Fibroblast of villous mesenchyme (primary cell): ENCODE results near the gene TAB3. TPM values are rescaled to one million over a fixed set of nuclear protein-coding genes. Genes with fewer than 3 reads are reported as not detected.

ENCODE experiments used
- DNase-seq: peaks from one replicate; pipeline ENCODE4 v3.0.0-alpha.2; 2010; ENCODE audit warnings: low read depth
- H3K4me3 ChIP-seq: 2 replicates; pipeline ENCODE4 v1.5.1; 2011; ENCODE audit warnings: low read depth, mild to moderate bottlenecking, low read length
- total RNA-seq: library from RNA; depleted of rRNA; stranded (reverse); fragments of >200 nt; gene quantifications from 2 replicates; pipeline ENCODE4 v1.2.3, GENCODE V29; 2012
- TF ChIP-seq, protein P1 (sequence below): IDR thresholded peaks from 2 replicates; pipeline ENCODE4 v1.5.1; 2012; ENCODE audit warnings: low read depth, mild to moderate bottlenecking, low read length; ENCODE audit not compliant: insufficient read depth

TAB3 gene
- total RNA-seq, 1 donor = 16.8 TPM

DNA sequence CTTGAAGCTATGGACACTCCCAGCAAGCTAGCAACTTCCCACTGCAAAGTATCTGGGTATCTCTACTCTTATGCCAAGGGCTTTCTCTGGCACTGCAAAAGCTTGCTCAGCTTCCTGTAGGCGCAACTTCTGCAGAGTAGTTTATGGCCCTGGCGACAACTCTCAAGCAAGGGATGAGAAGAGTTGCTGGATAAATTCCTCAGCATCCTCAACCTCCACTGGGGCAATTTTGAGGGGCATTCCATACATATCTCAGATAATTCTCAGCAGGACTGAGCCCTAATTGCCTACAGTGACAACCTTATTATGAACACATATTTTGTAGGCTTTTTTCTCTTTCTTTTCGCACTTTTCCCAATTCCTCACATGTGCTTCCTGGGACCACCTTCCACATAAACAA, 31.2 kb upstream of the TAB3 start:
- H3K4me3 ChIP-seq = no peak overlapping the region
- no peak for DNase-seq
- TF ChIP-seq, protein P1, sequence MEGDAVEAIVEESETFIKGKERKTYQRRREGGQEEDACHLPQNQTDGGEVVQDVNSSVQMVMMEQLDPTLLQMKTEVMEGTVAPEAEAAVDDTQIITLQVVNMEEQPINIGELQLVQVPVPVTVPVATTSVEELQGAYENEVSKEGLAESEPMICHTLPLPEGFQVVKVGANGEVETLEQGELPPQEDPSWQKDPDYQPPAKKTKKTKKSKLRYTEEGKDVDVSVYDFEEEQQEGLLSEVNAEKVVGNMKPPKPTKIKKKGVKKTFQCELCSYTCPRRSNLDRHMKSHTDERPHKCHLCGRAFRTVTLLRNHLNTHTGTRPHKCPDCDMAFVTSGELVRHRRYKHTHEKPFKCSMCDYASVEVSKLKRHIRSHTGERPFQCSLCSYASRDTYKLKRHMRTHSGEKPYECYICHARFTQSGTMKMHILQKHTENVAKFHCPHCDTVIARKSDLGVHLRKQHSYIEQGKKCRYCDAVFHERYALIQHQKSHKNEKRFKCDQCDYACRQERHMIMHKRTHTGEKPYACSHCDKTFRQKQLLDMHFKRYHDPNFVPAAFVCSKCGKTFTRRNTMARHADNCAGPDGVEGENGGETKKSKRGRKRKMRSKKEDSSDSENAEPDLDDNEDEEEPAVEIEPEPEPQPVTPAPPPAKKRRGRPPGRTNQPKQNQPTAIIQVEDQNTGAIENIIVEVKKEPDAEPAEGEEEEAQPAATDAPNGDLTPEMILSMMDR = no peak

DNA sequence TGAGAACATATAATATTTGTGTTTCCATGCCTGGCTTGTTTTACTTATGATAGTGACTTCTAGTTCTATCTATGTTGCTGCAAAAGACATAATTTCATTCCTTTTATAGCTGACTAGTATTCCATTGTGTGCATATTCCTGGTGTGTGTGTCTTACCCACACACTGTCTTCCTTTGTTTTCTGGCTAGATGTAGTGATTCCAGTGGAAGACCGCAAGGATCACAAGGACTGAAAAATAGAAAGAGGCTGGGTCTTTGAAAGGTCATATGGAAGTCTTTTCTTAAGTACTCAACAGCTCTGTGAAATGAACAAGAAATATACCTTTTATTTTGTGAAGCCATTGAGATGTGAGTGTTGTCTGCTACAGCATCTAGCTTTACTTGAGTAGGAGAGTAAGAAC, 29.4 kb upstream of the TAB3 start:
- TF ChIP-seq, protein P1 = no peak
- DNase-seq = no peak

DNA sequence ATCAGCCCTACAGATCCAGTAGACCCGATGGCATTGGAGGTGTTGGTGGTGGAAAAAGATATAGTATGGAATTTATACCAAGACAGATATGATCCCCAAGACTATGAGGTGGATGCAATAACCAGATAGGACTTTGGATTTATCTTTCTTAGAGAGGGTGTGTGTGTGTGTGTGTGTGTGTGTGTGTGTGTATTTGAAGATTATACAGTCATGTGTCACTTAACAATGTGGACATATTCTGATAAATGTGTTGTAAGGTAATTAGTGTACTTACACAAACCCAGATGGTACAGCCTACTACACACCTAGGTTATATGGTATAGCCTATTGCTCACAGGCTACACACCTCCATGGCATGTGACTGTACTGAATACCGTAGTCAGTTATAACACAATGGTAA, 24.4 kb upstream of the TAB3 start:
- TF ChIP-seq, protein P1 = no peak
- H3K4me3 ChIP-seq = no peak overlapping the region
- no peak for DNase-seq

More for the DNA sequence above, 29.4 kb upstream of the TAB3 start:
- no peak overlapping the region for H3K4me3 ChIP-seq

DNA sequence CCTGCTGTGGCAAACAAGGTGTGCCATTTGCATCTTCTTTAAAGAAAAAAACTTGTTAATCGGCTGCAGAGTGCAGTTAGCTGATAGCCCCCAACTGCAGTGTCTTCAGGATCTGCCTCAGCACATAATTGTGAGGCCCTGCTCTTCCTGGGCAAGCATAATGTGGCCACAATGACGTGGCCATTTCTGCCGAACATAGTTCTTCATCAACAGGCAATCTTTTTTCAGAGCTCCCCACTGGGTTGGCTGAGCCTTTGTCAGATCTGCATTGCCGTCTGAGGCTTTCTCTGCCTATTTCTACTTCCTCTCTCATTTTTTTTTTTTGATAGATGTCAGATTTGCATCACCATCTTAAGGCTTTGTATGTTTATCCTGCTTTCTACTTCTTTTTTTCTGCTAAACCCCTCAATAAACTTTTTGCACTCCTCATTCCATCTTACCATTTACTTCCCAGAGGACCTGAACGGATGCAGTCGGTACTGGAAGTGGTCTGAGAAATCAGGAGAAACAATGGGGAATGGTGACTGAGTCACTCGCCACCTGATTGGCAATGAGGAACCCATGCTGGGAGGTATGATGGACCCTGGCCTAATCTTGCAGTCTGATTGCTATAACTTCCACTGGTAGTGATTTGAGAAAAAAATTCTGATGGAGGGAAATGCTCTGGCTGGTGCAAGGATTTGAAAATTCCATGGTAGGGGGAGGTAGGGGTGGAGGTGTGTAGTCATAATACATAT, 21.2 kb upstream of the TAB3 start:
- TF ChIP-seq, protein P1 = no peak
- DNase-seq = no peak
- no peak overlapping the region for H3K4me3 ChIP-seq

DNA sequence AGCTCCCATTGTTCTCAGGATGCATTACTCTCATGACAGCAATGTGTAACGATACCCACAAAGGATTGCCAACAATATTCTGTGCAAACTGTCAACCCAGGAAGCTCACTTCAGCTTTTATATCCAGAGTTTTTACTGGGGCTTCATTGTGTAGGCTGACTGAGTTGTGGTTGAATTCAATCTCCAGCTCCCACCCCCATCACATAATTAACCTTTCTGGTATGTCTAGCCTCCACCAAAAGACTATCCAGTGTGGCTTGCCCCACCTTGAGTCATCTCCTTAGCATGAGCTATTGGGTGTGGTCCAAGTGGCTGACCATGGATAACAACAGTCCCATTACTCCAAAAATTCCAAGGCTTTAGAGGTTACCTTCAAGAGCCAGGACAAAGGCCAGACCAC, 17.7 kb upstream of the TAB3 start:
- H3K4me3 ChIP-seq = no peak overlapping the region
- TF ChIP-seq, protein P1 = no peak
- no peak for DNase-seq

DNA sequence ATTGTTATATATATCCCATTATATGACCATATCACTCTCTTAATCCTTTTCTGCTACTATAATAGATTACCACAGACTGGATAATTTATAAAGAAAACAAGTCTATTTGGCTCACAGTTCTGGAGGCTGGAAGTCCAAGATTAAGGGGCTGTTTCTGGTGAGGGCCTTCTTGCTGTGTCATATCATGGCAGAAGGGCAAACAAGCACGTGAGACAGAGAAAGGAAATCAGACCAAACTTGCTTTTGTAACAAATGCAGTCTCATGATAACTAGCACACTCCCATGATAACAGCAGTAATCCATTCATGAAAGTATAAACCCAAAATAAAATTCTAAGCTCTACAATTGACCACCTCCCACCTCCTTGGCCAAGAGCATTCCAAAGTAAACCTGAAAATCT, 16.3 kb upstream of the TAB3 start:
- no peak overlapping the region for H3K4me3 ChIP-seq
- TF ChIP-seq, protein P1 = no peak
- no peak for DNase-seq

DNA sequence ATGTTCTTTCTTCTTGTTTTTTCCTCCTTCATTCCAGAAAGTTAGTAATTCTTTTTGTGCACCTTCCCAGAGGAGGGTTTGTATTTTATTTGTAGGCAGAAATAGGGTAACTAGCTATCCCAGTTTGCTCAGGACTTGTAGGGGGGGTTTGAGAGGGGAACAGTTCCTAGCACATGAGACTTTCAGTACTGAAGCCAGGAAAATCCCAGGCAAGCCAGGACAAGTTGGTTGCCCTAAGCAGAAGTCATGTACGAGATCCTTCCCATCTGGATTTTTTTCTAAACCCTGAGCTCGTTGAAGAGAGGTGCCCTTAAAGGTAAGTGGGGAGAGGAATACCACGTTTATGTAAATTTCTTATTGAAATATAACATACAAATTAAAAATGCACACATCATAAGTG, 15.6 kb upstream of the TAB3 start:
- no peak overlapping the region for H3K4me3 ChIP-seq
- TF ChIP-seq, protein P1 = no peak
- no peak for DNase-seq
